ENCODE measurements around the gene NDUFS2.
"Not testable (repeated sequence)": the region's sequence is repeated elsewhere in the genome, so short reads cannot be mapped to it uniquely, and the experiment has no call there.

NDUFS2 gene

DNA sequence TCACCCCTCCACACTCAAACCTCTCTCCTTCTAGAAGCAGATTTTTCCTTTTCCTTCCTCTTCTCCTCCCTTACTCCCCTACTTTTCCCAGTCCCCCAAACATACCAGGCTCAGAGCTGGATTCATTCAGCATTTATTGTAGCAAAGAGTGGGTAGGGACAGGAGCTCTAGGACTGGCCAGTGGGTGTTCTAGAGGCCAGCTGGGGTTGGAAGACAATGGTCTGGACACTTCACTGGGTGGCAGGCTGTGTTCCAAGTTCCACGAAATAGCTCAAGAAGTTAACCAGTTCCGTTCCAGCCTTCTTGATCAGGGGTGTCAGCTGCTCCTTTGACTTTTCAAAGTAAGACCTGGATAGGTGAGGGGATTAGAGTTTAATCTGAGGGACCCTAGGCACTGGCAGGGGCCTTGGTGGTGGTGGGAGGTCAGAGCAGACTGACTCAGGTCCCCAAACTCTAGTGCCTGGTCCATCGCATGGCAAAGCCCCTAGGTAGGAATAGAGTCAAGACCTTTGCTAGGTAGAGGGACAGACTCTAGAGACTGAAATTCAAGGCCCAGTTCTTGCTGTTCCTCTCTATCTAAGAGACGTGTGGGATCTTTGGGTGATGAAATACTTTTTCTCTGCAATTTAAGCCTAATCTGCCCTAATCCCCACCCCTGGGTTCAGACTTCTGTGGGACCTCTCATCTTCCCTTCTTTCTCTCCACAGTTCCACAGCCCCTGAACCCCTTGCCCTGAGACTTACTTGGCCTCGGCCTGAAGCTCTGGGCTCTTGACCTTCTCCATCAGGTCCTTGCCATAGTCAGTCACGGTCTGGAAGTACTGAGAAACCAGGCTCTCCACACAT is 20.2 kb downstream of the NDUFS2 start:
- no peaks in the 10 kb centered on the region for H3K27me3 ChIP-seq (ENCODE audit: insufficient read depth, low read depth, severe bottlenecking)
- TF ChIP-seq CTCF (IDR thresholded peaks at IDR 0.05; ENCODE audit: low read depth, low read length): no peak
- H3K9me3 ChIP-seq (ENCODE audit: severe bottlenecking): peaks cover 2% of the 10 kb centered on the region
- H3K36me3 ChIP-seq: no peaks in the 10 kb centered on the region
- no peak overlapping the region for H3K27ac ChIP-seq
- DNase-seq: no peak
- no peak overlapping the region for H3K4me3 ChIP-seq (ENCODE audit: low read depth, low read length)

- TF ChIP-seq CTCF (IDR thresholded peaks at IDR 0.05; ENCODE audit: low read depth, low read length): no peak
- Histone ChIP-seq H3K36me3 (peaks cover 12% of the 10 kb centered on the region; the same call in 1 of the 2 replicates), H3K27ac (no peak overlapping the region), H3K27me3 (ENCODE audit: insufficient read depth, low read depth, severe bottlenecking) (no peaks in the 10 kb centered on the region), H3K4me3 (ENCODE audit: low read depth, low read length) (no peak overlapping the region), H3K9me3 (ENCODE audit: severe bottlenecking) (peaks cover 2% of the 10 kb centered on the region)
- no peak for DNase-seq
Observed at GRCh38 chr1:161223805-161224694, 21.9 kb downstream of the NDUFS2 start.

- H3K4me3 ChIP-seq (ENCODE audit: low read depth, low read length); H3K27ac ChIP-seq; DNase-seq; H3K27me3 ChIP-seq (ENCODE audit: insufficient read depth, low read depth, severe bottlenecking); H3K9me3 ChIP-seq (ENCODE audit: severe bottlenecking): not testable (repeated sequence)
- H3K36me3 ChIP-seq: peaks cover 19% of the 10 kb centered on the region; the same call in 1 of the 2 replicates
Observed at GRCh38 chr1:161224695-161225087, 22.5 kb downstream of the NDUFS2 start.

- no peaks in the 10 kb centered on the region for H3K27me3 ChIP-seq (ENCODE audit: insufficient read depth, low read depth, severe bottlenecking)
- H3K4me3 ChIP-seq (ENCODE audit: low read depth, low read length): no peak overlapping the region
- no peak for TF ChIP-seq CTCF (IDR thresholded peaks at IDR 0.05; ENCODE audit: low read depth, low read length)
- DNase-seq: no peak
- peaks cover 23% of the 10 kb centered on the region; the same call in 1 of the 2 replicates for H3K36me3 ChIP-seq
- peaks cover 2% of the 10 kb centered on the region for H3K9me3 ChIP-seq (ENCODE audit: severe bottlenecking)
- H3K27ac ChIP-seq: no peak overlapping the region
Observed at GRCh38 chr1:161225178-161225533, 23.0 kb downstream of the NDUFS2 start.

- H3K27ac ChIP-seq: peak within 1 kb of the TSS; percentile 63
- peak; percentile 99 for DNase-seq
- peak within 1 kb of the TSS; percentile 59 for H3K4me3 ChIP-seq (ENCODE audit: low read depth, low read length)
- peak; percentile 87 for TF ChIP-seq CTCF (IDR thresholded peaks at IDR 0.05; ENCODE audit: low read depth, low read length)
- H3K36me3 ChIP-seq: peaks cover 24% of the 10 kb centered on the region; the same call in 1 of the 2 replicates
- H3K9me3 ChIP-seq (ENCODE audit: severe bottlenecking): peaks cover 2% of the 10 kb centered on the region
- no peaks in the 10 kb centered on the region for H3K27me3 ChIP-seq (ENCODE audit: insufficient read depth, low read depth, severe bottlenecking)
Observed at GRCh38 chr1:161225534-161226319, 23.6 kb downstream of the NDUFS2 start, which contains the start of gene TOMM40L. Gene TOMM40L, plus strand, starts transcription at chr1:161226060. Its CDS starts 430 bp downstream, at chr1:161226490.
